GM21447 (cell line): ENCODE measurements around the gene SEMA6D.

ENCODE experiments used
- ATAC-seq: cut with Tn5 transposase; IDR thresholded peaks from one replicate; pipeline ENCODE4 v1.9.1; 2021; ENCODE audit not compliant: unreplicated experiment

The SEMA6D gene

DNA sequence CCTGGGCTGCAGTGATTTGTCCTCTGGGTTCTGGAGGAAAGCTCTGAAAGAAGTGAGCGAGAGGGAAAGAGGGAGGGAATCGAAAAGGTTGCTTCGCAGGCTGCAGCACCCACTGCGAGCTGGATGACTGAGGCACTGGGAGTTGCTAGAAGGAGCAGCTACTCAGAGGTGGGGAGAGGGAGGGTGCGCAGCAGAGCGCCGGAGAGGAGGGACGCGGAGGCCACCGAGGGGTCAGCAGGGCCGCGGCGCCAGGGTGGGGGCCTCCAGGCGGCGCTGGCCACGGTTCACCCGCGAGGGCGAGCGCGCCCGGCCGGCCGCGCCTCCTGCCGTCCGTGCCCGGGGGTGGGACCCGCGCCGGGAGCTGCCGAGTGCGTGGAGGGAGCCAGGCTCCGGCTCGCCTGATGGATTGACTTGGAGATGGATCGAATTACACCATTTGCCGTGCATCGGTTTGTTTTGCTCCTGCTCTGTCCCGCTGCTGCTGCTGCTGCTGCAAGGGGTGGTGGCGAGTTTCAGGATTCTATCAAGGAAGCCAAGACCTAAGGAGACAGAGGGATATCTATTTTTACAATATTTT lies at the start of gene SEMA6D:
TSS of gene SEMA6D (plus strand) at position 470 of the 577 bp plus-strand sequence. CDS start 42,294 bp downstream, outside the sequence.
- no peak for ATAC-seq

DNA sequence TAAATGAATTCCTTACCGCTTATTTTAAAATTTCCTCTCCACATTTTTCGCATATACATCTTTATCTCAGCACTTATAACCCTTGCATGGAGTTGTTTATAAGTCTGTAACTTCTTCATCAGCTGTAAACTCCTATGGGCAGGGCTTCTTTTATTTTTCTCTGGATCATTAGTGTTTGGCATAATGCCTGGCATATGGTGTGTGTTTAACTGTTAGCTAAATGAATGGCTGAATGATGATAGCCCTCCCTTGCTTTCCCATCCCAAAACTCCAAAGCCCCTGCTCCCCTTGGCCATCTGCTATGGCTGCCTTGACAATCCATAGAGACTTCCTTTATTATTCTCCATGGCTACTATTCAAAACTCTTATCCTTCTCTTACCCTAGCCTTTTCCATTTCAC lies 48.1 kb upstream of the SEMA6D start:
- no peak for ATAC-seq

DNA sequence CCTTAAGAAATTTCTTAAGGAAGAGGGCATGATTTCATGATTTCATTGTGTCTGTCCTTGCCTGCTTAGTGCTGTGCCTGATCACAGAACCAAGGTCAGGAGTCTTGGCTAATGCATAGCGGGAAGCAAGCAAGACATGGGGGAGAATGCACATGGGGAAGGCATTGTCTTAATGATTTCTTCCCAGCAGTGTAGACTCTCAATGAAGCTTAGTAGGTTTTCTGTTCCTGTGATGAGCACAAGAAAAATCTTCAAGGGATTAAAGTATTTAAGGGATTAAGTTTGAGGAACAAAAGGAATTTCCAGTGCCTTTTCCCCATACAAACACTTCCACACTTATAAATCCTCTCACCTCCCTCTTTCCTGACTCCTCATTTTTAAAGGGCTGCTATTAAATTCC lies 46.9 kb upstream of the SEMA6D start:
- ATAC-seq: no peak

- no peak for ATAC-seq
Observed at GRCh38 chr15:47673232-47673761, 44.0 kb upstream of the SEMA6D start.

GRCh38 chr15:47674586-47675232 lies 42.6 kb upstream of the SEMA6D start:
- no peak for ATAC-seq

GRCh38 chr15:47675735-47676134 lies 41.6 kb upstream of the SEMA6D start:
- no peak for ATAC-seq

DNA sequence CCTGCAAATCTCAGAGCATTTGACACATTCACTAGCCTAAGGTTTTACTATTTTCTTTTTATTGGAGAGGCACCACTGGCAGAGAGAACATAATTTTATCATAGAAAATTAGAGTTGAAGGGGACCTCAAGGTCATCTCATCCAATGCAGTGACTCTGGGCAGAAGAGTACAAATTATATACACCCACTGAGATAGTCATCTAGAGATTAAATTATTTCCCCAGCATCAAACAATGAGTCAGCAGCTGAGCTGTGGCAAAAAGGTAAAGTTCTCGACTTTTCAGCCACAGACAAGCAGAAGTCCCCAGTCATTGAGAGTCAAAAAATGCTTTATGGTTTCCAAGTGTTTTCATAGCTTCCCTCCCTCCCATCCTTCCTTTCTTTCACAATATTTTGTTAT lies 39.3 kb upstream of the SEMA6D start:
- ATAC-seq: no peak

GRCh38 chr15:47682661-47683060 lies 34.6 kb upstream of the SEMA6D start:
- ATAC-seq: no peak

GRCh38 chr15:47685141-47685870 lies 32.0 kb upstream of the SEMA6D start:
- ATAC-seq: no peak

DNA sequence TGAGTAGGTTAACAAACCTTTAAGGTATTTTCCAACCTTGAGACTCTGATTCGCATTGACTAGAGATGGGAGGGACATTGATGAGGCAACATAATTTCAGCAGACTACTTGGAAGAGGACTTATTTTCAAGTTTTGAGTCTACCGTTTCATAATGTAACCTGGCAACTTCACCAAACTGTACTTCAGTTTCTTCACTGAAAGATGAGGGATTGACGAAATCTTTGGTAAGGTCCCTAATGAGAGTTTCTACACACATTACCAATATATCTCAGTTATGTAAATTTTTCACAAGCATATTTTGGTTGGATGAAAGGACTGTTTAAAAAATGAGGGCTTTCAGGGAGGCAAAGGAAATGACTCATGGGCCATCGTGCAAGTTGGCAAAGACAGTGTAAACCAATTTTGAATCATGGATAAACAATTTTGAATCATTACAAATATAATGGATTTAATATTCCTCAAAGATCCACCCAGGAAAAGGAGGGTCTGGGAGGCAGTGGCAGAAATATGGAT lies 28.7 kb upstream of the SEMA6D start:
- ATAC-seq: no peak

DNA sequence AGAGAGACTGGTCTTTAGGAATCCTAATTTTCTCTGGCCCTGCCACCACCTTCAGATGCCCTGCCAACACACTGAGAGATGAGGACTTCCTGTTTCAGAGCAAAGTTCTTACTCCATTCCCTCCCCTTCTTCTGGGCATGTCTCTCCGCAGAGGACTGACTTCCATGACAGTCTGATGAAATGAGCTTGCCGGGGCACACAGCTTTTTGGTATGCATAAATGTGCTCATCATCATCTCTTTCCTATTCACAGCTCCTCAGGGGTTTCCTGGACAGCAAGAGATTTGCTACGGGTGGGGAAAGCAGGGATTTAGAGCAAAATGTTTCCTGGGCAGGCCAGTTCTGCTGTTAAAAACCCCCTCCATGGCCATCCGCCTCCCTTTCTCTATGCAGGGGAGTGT lies 27.6 kb upstream of the SEMA6D start:
- no peak for ATAC-seq

DNA sequence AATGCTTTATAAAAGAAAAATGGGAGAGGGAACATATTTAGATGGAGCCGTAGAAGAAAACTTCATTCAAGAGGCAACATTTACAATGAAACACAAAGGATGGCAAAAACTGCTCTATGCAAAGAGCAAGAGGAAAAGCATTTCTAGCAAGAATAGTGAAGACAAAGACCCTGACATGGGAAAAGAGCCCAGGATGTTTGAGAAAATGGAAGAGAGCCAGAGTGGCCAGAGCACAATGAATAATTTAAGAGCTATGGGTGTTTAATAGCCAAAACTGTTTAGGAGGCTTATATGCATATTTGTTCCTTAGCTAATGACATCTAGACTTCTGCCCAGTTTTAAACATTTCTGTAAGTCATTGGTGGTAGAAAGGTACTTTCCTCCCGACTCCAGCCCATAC lies 25.4 kb upstream of the SEMA6D start:
- ATAC-seq: no peak

GRCh38 chr15:47696351-47696750 lies 21.0 kb upstream of the SEMA6D start:
- no peak for ATAC-seq

DNA sequence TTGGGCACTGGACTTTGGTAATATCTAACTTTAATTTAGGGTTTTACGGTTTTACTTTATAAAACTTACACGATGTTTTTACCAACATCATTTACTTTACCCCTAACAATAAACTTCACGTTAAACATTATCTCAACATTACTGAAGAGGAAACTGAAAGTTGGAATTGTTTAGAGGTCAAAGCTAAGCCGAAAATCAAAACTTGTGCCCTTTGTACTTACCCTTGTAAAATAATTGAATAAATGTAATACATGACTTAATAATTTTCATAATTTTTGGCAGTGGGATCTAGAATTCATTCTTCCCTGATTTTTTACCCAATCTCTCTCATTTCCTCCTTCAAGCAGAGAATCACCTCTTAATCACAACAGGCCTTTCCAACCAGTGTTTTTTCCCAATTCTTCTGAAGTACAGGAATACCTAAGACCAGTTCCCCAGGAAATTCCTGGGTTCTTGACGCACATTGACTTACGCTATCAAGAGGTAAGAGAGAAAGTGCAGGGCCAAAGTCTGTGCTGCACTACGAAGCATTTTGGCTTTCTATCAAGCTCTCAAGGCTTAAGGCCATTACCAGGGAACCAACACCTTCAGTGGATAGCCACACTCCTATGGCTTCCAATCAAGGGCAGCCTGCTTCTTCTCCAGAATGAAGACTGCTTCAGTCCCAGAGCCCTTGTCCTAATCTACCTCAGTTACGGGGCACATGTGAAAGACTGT lies 11.9 kb upstream of the SEMA6D start:
- no peak for ATAC-seq

DNA sequence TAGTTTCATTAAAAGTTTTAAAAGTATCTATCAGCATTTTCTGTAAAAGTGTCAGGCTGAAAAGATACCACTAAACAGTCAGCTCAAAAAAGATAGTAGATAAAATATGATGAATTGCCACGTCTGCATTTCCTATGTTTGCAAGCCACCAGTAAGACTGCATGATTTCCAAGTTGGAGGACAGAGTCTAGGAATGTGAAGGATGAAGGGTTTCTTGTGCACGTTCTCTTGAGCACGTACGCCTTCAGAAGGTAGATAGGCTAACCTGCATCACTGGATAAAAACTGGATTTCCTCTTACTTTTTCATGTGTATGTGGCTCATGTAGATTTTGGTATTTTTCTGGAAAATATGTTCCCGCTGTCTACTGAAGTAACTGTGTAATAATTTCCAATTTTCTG lies 9.9 kb upstream of the SEMA6D start:
- no peak for ATAC-seq

- ATAC-seq: no peak
Observed at GRCh38 chr15:47708161-47708980, 8.9 kb upstream of the SEMA6D start.

GRCh38 chr15:47711655-47712054 lies 5.7 kb upstream of the SEMA6D start:
- ATAC-seq: no peak

DNA sequence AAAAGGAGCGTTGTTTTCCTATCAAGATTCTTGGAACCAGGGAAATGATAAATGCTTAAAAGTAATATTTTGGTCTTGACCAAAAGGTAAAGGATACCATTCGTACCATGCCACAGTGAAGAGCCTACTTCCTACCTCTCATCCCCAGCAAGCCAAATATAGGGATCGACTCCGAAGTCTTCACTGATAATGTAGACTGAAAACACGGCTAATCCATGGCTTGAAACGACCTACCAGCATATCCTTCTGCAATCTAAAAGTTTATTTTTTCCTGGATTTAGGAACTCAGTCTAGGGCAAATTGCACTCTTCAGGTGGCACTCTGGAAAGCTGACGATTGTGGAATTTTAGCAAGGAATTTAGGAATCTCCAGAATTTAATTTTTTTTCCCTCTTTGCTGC lies 1.9 kb upstream of the SEMA6D start:
- no peak for ATAC-seq

GRCh38 chr15:47715856-47716445 lies 1.4 kb upstream of the SEMA6D start:
- ATAC-seq: no peak

DNA sequence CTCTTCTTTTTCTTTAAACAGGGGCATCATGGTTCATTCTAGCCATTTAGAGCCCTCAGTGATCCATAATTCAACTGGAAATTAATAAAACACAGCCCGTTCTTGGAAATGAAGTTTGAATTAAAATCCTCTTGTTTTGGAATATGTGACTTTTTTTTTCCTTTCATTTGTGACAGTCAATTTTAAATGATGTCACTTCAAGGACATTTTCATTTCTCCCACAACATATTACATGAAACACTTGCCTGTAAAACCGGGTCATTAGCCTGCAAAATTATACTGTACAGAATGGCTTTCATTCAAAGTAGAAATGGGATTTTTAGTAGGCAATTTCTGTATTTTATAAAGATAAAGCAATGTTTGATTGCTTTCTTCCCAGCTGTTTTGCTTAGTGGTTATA lies 789 bp upstream of the SEMA6D start:
- no peak for ATAC-seq
